K562 treated with DMSO at 1 percent for 12 hours (cell line): Measurements from ENCODE around the gene MAP7. TPM values are rescaled to one million over a fixed set of nuclear protein-coding genes. Genes with fewer than 3 reads are reported as not detected.

ENCODE experiments used
- total RNA-seq: library from RNA; unstranded; fragments of 300-600 nt; gene quantifications from 2 replicates; pipeline ENCODE4 v1.2.3, GENCODE V29; 2022; ENCODE audit not compliant: insufficient read depth

MAP7 gene
- 3.3 and 8.4 TPM in 2 replicates for total RNA-seq

GRCh38 chr6:136550330-136551071, at the start of gene MAP7:
TSS of gene MAP7 (minus strand) at chr6:136550422. CDS start at chr6:136550408, 14 bp downstream.

Other genes with a start within 250 kb of the MAP7 start
- gene MAP3K5, start 242.1 kb upstream of the MAP7 start, total RNA-seq = 2.0 and 6.9 TPM in 2 replicates